ENCODE measurements around the gene COLEC11.

The COLEC11 gene

GRCh38 chr2:3610881-3611505 lies 16.1 kb downstream of the COLEC11 start:
- TF ChIP-seq EZH2 (IDR thresholded peaks at IDR 0.05; ENCODE audit: borderline replicate concordance, low read depth, low read length, severe bottlenecking): no peak
- TF ChIP-seq CTCF (IDR thresholded peaks at IDR 0.05; ENCODE audit: borderline replicate concordance, extremely low read depth, low read length, poor library complexity, severe bottlenecking): no peak
- ATAC-seq (ENCODE audit: insufficient read depth, low read depth): no peak
- Histone ChIP-seq H3K9me3 (ENCODE audit: insufficient read depth, low read length, severe bottlenecking) (peaks cover 3% of the 10 kb centered on the region), H3K36me3 (ENCODE audit: insufficient read depth, low read length) (no peaks in the 10 kb centered on the region), H3K79me2 (ENCODE audit: insufficient read depth, low read length) (no peaks in the 10 kb centered on the region), H3K27ac (ENCODE audit: low read length) (no peak overlapping the region), H3K9ac (ENCODE audit: low read depth, low read length) (no peak overlapping the region), H3K4me2 (ENCODE audit: insufficient read depth, low read length) (no peak overlapping the region), H4K20me1 (ENCODE audit: insufficient read depth, low read length) (no peaks in the 10 kb centered on the region), H3K27me3 (ENCODE audit: insufficient read depth, low read length, poor library complexity) (no peaks in the 10 kb centered on the region), H2AFZ (ENCODE audit: low read depth, low read length) (no peak overlapping the region), H3K4me3 (ENCODE audit: low read depth in 1 of 2, low read length in 2 of 2) (no peak overlapping the region), H3K4me1 (ENCODE audit: insufficient read depth, low read length) (no peaks in the 10 kb centered on the region)
- no peak for DNase-seq

- Histone ChIP-seq H3K9ac (ENCODE audit: low read depth, low read length) (no peak overlapping the region), H3K27ac (ENCODE audit: low read length) (no peak overlapping the region), H3K36me3 (ENCODE audit: insufficient read depth, low read length) (no peaks in the 10 kb centered on the region), H3K4me3 (ENCODE audit: low read depth in 1 of 2, low read length in 2 of 2) (no peak overlapping the region), H3K79me2 (ENCODE audit: insufficient read depth, low read length) (no peaks in the 10 kb centered on the region), H3K27me3 (ENCODE audit: insufficient read depth, low read length, poor library complexity) (no peaks in the 10 kb centered on the region), H2AFZ (ENCODE audit: low read depth, low read length) (no peak overlapping the region), H3K9me3 (ENCODE audit: insufficient read depth, low read length, severe bottlenecking) (peaks cover 3% of the 10 kb centered on the region), H3K4me1 (ENCODE audit: insufficient read depth, low read length) (no peaks in the 10 kb centered on the region), H3K4me2 (ENCODE audit: insufficient read depth, low read length) (no peak overlapping the region), H4K20me1 (ENCODE audit: insufficient read depth, low read length) (no peaks in the 10 kb centered on the region)
- no peak for ATAC-seq (ENCODE audit: insufficient read depth, low read depth)
- TF ChIP-seq CTCF (IDR thresholded peaks at IDR 0.05; ENCODE audit: borderline replicate concordance, extremely low read depth, low read length, poor library complexity, severe bottlenecking): no peak
- TF ChIP-seq EZH2 (IDR thresholded peaks at IDR 0.05; ENCODE audit: borderline replicate concordance, low read depth, low read length, severe bottlenecking): no peak
- no peak for DNase-seq
Observed at GRCh38 chr2:3611589-3611988, 16.7 kb downstream of the COLEC11 start.

DNA sequence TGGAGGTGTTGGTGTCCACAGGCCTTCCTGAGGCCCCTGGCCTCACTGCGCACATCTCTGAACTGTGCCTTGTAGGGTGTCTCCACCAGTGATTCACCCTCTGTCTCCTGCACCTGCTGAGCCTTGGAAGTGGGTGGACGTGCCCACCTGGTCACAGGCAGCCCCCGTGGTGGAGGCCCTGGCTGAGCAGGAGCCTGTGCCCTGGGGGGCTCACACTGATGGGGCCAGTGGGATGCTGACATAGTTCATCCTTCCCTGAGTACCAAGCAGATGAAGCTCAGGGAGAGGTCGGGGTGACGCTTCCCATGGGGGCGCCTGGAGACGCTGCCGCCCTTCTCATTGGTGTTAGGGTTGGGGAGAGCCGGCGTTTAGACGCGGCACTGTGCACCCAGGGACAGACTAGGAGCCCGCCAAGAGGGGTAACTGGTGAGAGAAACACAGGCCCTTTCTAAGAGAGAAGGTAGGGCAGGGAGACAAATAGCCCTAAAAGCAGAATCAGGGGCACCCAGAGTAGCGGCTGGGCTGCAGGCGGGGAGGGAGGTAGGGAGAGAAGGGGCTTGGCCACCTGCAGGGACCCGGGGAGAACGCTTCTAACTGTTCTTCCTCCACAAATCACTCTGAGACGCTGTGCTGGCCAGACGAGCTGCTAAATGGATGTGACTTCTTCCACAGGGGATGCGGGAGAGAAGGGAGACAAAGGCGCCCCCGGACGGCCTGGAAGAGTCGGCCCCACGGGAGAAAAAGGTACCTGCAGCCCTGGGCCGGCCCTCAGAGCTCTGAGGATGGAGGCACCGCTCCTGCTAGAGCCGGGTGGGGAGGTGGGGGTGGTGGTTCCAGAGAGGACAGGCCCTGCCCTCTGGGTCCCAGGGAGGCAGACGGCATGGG lies 18.0 kb downstream of the COLEC11 start:
- no peak for ATAC-seq (ENCODE audit: insufficient read depth, low read depth)
- DNase-seq: no peak
- no peaks in the 10 kb centered on the region for H3K27me3 ChIP-seq (ENCODE audit: insufficient read depth, low read length, poor library complexity)
- no peaks in the 10 kb centered on the region for H3K36me3 ChIP-seq (ENCODE audit: insufficient read depth, low read length)
- H3K4me1 ChIP-seq (ENCODE audit: insufficient read depth, low read length): no peaks in the 10 kb centered on the region
- no peak overlapping the region for H2AFZ ChIP-seq (ENCODE audit: low read depth, low read length)
- no peaks in the 10 kb centered on the region for H4K20me1 ChIP-seq (ENCODE audit: insufficient read depth, low read length)
- no peak overlapping the region for H3K4me3 ChIP-seq (ENCODE audit: low read depth in 1 of 2, low read length in 2 of 2)
- no peak overlapping the region for H3K4me2 ChIP-seq (ENCODE audit: insufficient read depth, low read length)
- TF ChIP-seq EZH2 (IDR thresholded peaks at IDR 0.05; ENCODE audit: borderline replicate concordance, low read depth, low read length, severe bottlenecking) (no peak), CTCF (IDR thresholded peaks at IDR 0.05; ENCODE audit: borderline replicate concordance, extremely low read depth, low read length, poor library complexity, severe bottlenecking) (no peak)
- no peak overlapping the region for H3K27ac ChIP-seq (ENCODE audit: low read length)
- no peak overlapping the region for H3K9ac ChIP-seq (ENCODE audit: low read depth, low read length)
- peaks cover 3% of the 10 kb centered on the region for H3K9me3 ChIP-seq (ENCODE audit: insufficient read depth, low read length, severe bottlenecking)
- no peaks in the 10 kb centered on the region for H3K79me2 ChIP-seq (ENCODE audit: insufficient read depth, low read length)

Data from DND-41 (cell line).